ENCODE measurements around the gene FAM83E.

DNA sequence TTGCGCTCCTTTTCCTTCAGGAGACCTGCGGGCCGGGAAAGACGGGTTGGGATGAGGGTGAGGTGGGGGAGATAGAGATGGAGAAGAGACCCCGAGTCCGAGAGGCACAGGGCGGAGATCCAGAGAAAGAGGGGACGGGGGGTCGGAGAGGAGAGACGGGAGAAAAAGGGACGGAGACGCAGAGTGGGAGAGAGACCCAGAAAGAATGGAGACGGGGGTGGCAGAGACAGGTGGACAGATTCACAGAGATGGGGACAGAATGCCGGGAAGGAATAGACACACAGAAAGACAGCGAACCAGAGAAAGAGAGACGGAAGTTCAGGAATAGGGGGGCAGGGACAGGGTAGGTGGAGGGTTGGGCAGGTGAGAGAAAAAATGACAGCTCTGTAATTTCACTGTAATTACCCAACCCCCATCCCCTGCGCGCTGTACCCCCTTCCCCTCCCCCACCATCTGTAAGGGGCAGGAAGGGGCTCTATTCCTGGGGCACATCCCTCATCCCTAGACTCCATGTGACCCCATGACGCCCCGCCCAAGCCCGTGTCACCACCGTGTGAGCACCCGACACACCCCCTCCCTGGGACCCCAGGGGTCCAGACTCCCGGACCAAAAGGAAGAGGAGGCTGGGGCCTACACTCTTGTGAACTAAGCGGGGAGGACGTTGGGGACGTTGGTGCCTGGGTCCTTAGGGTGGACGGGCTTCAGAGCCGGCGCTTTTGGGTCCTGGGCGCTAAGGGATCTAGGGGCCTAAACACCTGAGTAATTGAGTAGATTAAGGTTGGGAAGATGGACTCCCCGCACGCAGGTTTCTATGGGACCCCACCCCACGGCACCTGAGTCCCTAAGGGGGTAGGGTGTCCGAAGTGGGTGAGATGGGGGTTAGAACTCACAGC, 21.3 kb upstream of the FAM83E start:
- TF ChIP-seq, protein P1, sequence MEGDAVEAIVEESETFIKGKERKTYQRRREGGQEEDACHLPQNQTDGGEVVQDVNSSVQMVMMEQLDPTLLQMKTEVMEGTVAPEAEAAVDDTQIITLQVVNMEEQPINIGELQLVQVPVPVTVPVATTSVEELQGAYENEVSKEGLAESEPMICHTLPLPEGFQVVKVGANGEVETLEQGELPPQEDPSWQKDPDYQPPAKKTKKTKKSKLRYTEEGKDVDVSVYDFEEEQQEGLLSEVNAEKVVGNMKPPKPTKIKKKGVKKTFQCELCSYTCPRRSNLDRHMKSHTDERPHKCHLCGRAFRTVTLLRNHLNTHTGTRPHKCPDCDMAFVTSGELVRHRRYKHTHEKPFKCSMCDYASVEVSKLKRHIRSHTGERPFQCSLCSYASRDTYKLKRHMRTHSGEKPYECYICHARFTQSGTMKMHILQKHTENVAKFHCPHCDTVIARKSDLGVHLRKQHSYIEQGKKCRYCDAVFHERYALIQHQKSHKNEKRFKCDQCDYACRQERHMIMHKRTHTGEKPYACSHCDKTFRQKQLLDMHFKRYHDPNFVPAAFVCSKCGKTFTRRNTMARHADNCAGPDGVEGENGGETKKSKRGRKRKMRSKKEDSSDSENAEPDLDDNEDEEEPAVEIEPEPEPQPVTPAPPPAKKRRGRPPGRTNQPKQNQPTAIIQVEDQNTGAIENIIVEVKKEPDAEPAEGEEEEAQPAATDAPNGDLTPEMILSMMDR (conservative IDR thresholded peaks at IDR 0.05; ENCODE audit: low read length): no peak
- TF ChIP-seq EZH2phosphoT487 (IDR thresholded peaks at IDR 0.05; ENCODE audit: borderline replicate concordance, low read depth, low read length): no peak

Measured in OCI-LY7 (cell line).